Common myeloid progenitor, CD34-positive (primary cell): ENCODE data around the gene XIRP2.
"Not testable (repeated sequence)": the region's sequence is repeated elsewhere in the genome, so short reads cannot be mapped to it uniquely, and the experiment has no call there.

Source experiments
- CTCF ChIA-PET: fragments of 350-600 bp; sonication (Branson Sonifier 250); formaldehyde crosslinking; loops from one replicate; lab custom pipeline; 2021; ENCODE audit warnings: antibody characterized with exemption; lab: Charles Lee
- POLR2A ChIA-PET: fragments of 350-600 bp; sonication (Branson Sonifier 250); formaldehyde crosslinking; loops from one replicate; lab custom pipeline; 2021; ENCODE audit warnings: antibody characterized with exemption; lab: Charles Lee
- DNase-seq, 3 donors: peaks; one replicate each; pipeline versions ENCODE4 v3.0.0 to v3.0.0-alpha.2; 2013
- H3K27ac ChIP-seq, 2 experiments: 1 replicate in 1 of 2; 2 replicates in 1 of 2; pipeline ENCODE4 v1.7.0; 2013; ENCODE audit warnings: inconsistent platforms in 2 of 2, low read length in 2 of 2, mild to moderate bottlenecking in 2 of 2, low read depth in 1 of 2, moderate library complexity in 1 of 2; ENCODE audit not compliant: severe bottlenecking in 2 of 2, insufficient read depth in 1 of 2, poor library complexity in 1 of 2
- H3K27me3 ChIP-seq, 5 experiments: replicated peaks in 2 of 5; 1 replicate in 3 of 5; 2 replicates in 2 of 5; pipeline versions ENCODE4 v1.6.1 to v1.7.0; 2013; ENCODE audit warnings: low read length in 4 of 5, mild to moderate bottlenecking in 2 of 5, moderate library complexity in 2 of 5, inconsistent platforms in 1 of 5; ENCODE audit not compliant: insufficient read depth in 5 of 5, control insufficient read depth in 4 of 5
- H3K36me3 ChIP-seq, 4 experiments: 1 replicate in 2 of 4; 2 replicates in 2 of 4; pipeline versions ENCODE4 v1.6.1 to v1.7.0; 2013; ENCODE audit warnings: low read length in 3 of 4, control low read depth in 1 of 4, mild to moderate bottlenecking in 1 of 4; ENCODE audit not compliant: control insufficient read depth in 4 of 4, insufficient read depth in 4 of 4
- H3K4me1 ChIP-seq, 4 experiments: 1 replicate in 3 of 4; 2 replicates in 1 of 4; pipeline versions ENCODE4 v1.6.1 to v1.7.1; 2013; ENCODE audit warnings: low read length in 3 of 4, mild to moderate bottlenecking in 3 of 4, control low read depth in 1 of 4, inconsistent platforms in 1 of 4, moderate library complexity in 1 of 4; ENCODE audit not compliant: control insufficient read depth in 4 of 4, insufficient read depth in 4 of 4; ENCODE audit errors: control extremely low read depth in 1 of 4
- H3K4me3 ChIP-seq, 7 experiments: 1 replicate in 4 of 7; 2 replicates in 3 of 7; pipeline versions ENCODE4 v1.5.1 to v1.7.0; 2013; ENCODE audit warnings: mild to moderate bottlenecking in 7 of 7, low read length in 6 of 7, moderate library complexity in 6 of 7, inconsistent platforms in 2 of 7, low read depth in 2 of 7, control low read depth in 1 of 7; ENCODE audit not compliant: insufficient read depth in 4 of 7, control insufficient read depth in 1 of 7; ENCODE audit errors: extremely low read depth in 1 of 7
- H3K9me3 ChIP-seq, 5 experiments: 1 replicate in 4 of 5; 2 replicates in 1 of 5; pipeline versions ENCODE4 v1.6.1 to v1.7.1; 2013; ENCODE audit warnings: low read length in 4 of 5, mild to moderate bottlenecking in 2 of 5, inconsistent platforms in 1 of 5, low read depth in 1 of 5, moderate library complexity in 1 of 5; ENCODE audit not compliant: control insufficient read depth in 4 of 5, insufficient read depth in 2 of 5; ENCODE audit errors: control extremely low read depth in 1 of 5
- WGBS: methylation state at CpG from one replicate; pipeline ENCODE4 v1.1.5; 2013; ENCODE audit not compliant: insufficient coverage; 5-methylcytosine and 5-hydroxymethylcytosine counted together

XIRP2 gene

GRCh38 chr2:167018590-167018989 is 130.3 kb downstream of the XIRP2 start:
- no peak for DNase-seq
- ChIA-PET POLR2A (no interaction called here), CTCF (no interaction called here)

DNA sequence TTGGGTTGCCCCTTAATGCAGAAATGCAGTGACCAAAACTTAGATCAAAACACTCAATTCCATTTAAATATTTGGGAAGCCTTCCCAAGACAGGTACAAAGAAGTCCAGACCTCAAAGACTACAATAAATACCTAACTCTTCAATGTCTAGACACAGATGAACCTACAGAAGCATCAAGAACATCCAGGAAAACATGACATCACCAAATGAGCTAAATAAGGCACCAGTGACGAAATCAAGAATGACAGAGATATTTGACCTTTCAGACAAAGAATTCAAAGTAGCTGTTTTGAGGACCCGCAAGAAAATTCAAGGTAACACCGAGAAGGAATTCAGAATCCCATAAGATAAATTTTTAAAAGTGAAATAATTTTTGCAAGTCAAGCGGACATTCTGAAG is 140.2 kb downstream of the XIRP2 start:
- POLR2A ChIA-PET = no interaction called here

More at GRCh38 chr2:167018590-167018989, 130.3 kb downstream of the XIRP2 start:
- no peak overlapping the region for H3K27ac ChIP-seq
- 78% methylated on average over 2 of the region's 2 CpGs for WGBS
- H3K9me3 ChIP-seq = peaks cover 0 to 3% (median 0%) of the 10 kb centered on the region in 5 experiments
- no peaks in the 10 kb centered on the region for H3K36me3 ChIP-seq
- no peak overlapping the region for H3K4me3 ChIP-seq
- H3K4me1 ChIP-seq = no peaks in the 10 kb centered on the region
- no peaks in the 10 kb centered on the region for H3K27me3 ChIP-seq

DNA sequence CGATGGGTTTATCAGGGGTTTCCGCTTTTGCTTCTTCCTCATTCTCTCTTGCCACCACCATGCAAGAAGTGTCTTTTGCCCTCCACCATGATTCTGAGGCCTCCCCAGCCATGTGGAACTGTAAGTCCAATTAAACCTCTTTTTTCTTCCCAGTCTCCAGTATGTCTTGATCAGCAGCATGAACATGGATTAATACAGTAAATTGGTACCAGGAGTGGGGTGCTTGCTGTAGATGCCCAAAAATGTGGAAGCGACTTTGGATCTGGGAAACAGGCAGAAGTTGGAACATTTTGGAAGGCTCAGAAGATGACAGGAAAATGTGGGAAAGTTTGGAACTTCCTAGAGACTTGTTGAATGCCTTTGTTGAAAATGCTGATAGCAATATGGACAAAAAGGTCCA is 146.7 kb downstream of the XIRP2 start:
- POLR2A ChIA-PET, H3K36me3 ChIP-seq, H3K4me1 ChIP-seq, H3K4me3 ChIP-seq, H3K27me3 ChIP-seq, CTCF ChIA-PET, H3K27ac ChIP-seq: not testable (repeated sequence)
- WGBS = 100% methylated on average over 1 of the region's 3 CpGs
- peak in 1 of 3 donors; percentile 1 for DNase-seq
- H3K9me3 ChIP-seq = peaks cover 0 to 15% (median 4%) of the 10 kb centered on the region in 5 experiments

More for the DNA sequence above, 140.2 kb downstream of the XIRP2 start:
- no peaks in the 10 kb centered on the region for H3K4me1 ChIP-seq
- 86% methylated on average over 1 of the region's 4 CpGs for WGBS
- H3K27ac ChIP-seq = no peak overlapping the region
- peaks cover 0 to 5% (median 0%) of the 10 kb centered on the region in 5 experiments for H3K9me3 ChIP-seq
- H3K36me3 ChIP-seq = no peaks in the 10 kb centered on the region
- H3K4me3 ChIP-seq = no peak overlapping the region
- H3K27me3 ChIP-seq = no peaks in the 10 kb centered on the region
- no peak for DNase-seq
- CTCF ChIA-PET = no interaction called here

DNA sequence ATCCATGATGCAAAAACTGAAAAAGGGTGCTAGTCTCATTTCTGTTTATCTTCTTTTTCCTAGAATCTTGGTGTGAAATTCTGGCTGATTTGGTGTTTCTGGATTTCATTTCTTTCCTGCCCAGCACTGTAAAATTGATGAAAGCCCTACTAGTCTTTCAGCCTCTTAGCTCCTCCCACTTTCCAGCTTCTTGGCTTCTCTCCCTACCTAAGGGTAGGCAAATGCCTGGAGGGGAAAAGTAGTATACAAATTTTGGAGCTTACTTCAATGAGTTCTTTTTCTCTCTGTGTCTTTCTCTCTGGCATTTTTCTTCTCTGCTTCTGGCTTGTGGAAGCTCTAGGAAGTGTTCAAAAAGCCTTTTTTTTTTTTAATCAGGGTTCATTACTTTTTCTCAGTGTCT is 160.5 kb downstream of the XIRP2 start:
- ChIA-PET CTCF (interaction anchor here (0.7 kb wide), 1 partner anchor 12 kb away, joined by 3 read pairs; no protein-coding TSS in a partner anchor), POLR2A (no interaction called here)
- Histone ChIP-seq H3K4me1 (no peaks in the 10 kb centered on the region), H3K36me3 (no peaks in the 10 kb centered on the region), H3K4me3 (no peak overlapping the region), H3K9me3 (no peaks in the 10 kb centered on the region), H3K27ac (no peak overlapping the region), H3K27me3 (no peaks in the 10 kb centered on the region)
- no peak for DNase-seq

DNA sequence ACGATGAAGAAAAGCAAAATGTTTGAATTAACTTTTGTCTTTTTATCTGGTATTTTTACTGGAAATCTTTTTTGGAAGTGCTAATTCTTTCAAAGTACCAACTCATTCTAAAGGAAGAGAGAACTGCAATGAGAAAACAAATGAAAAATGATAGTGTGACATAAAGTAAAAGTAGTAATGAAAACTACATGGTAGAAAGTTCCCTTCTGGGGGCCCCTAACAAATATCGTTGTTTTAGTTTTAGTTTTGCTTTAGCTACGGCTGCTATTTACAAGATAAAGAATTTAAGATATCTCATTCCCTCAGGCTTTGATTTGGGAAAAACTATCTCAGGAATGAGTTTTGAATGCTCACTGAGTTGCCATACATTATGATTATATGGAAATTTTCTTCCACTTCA is 161.4 kb downstream of the XIRP2 start:
- Histone ChIP-seq H3K9me3 (no peaks in the 10 kb centered on the region), H3K36me3 (no peaks in the 10 kb centered on the region), H3K4me3 (peak overlapping the region in 1 of 7 experiments; percentile 65), H3K4me1 (no peaks in the 10 kb centered on the region), H3K27ac (no peak overlapping the region), H3K27me3 (no peaks in the 10 kb centered on the region)
- peak in 2 of 3 donors; percentile 3 to 4 for DNase-seq
- no CpG with 5 or more reads among the region's 3 CpGs for WGBS
- CTCF ChIA-PET = no interaction called here
- POLR2A ChIA-PET = no interaction called here

- ChIA-PET CTCF (no interaction called here), POLR2A (no interaction called here)
- no peaks in the 10 kb centered on the region for H3K4me1 ChIP-seq
- WGBS = no CpG with 5 or more reads among the region's 1 CpG
- H3K9me3 ChIP-seq = no peaks in the 10 kb centered on the region
- H3K27ac ChIP-seq = no peak overlapping the region
- no peaks in the 10 kb centered on the region for H3K27me3 ChIP-seq
- no peak overlapping the region for H3K4me3 ChIP-seq
- DNase-seq = no peak
- H3K36me3 ChIP-seq = no peaks in the 10 kb centered on the region
Observed at GRCh38 chr2:167052825-167053224, 164.5 kb downstream of the XIRP2 start.

- H3K27me3 ChIP-seq = no peaks in the 10 kb centered on the region
- H3K9me3 ChIP-seq = no peaks in the 10 kb centered on the region
- no peak overlapping the region for H3K4me3 ChIP-seq
- WGBS = 88% methylated on average over 3 of the region's 3 CpGs
- H3K27ac ChIP-seq = no peak overlapping the region
- H3K36me3 ChIP-seq = no peaks in the 10 kb centered on the region
- ChIA-PET POLR2A (no interaction called here), CTCF (no interaction called here)
- DNase-seq = no peak
- H3K4me1 ChIP-seq = no peaks in the 10 kb centered on the region
Observed at GRCh38 chr2:167054881-167055280, 166.6 kb downstream of the XIRP2 start.
